PFSK-1 (cell line): ENCODE data around the gene SND1.

Experiments used
- FOXP2 ChIP-seq: optimal IDR thresholded peaks from 2 replicates; pipeline ENCODE3; 2011; ENCODE audit warnings: borderline replicate concordance, control low read depth, inconsistent platforms; ENCODE audit not compliant: insufficient read depth; ENCODE audit errors: extremely low read length, extremely low read depth
- POLR2AphosphoS5 ChIP-seq: IDR thresholded peaks from 2 replicates; pipeline ENCODE4 v1.6.1; 2012; ENCODE audit warnings: low read depth, mild to moderate bottlenecking, control low read depth, low read length, moderate library complexity
- REST ChIP-seq, 2 experiments: IDR thresholded peaks; 2 replicates each; pipeline versions ENCODE4 v1.6.1 to v1.8.0; 2011 to 2012; ENCODE audit warnings: low read depth in 2 of 2, low read length in 2 of 2, control low read depth in 1 of 2, inconsistent platforms in 1 of 2, mild to moderate bottlenecking in 1 of 2, moderate library complexity in 1 of 2; ENCODE audit not compliant: insufficient read depth in 1 of 2
- TAF1 ChIP-seq: IDR thresholded peaks from 2 replicates; pipeline ENCODE4 v1.6.1; 2012; ENCODE audit warnings: low read length, control low read depth, borderline replicate concordance; ENCODE audit not compliant: insufficient read depth

GRCh38 chr7:127896659-127897058 is 244.7 kb downstream of the SND1 start:
- TF ChIP-seq TAF1 (no peak), POLR2AphosphoS5 (no peak), REST (IDR thresholded peaks at IDR 0.05; ENCODE audit: insufficient read depth in 1 of 2, low read depth in 2 of 2, low read length in 2 of 2) (no peak), FOXP2 (no peak)
